ENCODE results near the gene CCDC70. TPM values are rescaled to one million over a fixed set of nuclear protein-coding genes. Genes with fewer than 3 reads are reported as not detected.

Gene CCDC70
- total RNA-seq (ENCODE audit: unreplicated experiment) = not detected
- long read RNA-seq = 0 reads

DNA sequence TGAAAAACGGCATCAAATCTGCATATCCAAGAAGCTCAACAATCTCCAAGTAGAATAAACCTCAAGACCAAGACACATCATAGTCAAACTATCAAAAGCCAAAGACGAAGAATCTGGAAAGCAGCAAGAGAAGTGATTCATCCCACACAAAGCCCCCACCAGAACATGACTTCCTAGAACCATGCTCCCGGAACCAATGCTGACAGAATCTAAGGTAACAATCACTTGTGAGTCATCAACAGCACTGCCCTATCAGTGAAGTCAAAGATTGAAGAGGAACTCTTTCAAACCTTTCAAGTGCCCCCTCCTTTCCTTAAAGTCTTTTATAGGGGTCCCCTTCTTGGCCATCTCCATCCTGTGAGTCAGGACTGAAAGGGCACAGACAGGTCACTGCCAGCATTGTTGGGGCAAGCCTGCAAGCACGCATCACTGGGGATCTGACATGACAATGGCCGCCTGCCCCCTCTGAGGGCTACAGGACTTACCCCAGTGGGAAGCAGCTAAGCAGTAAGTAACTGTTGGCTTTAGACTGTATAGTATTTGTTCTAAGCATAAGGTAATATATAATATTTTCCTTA lies at the start of gene CCDC70:
Gene CCDC70 (plus strand): TSS at position 247 of the 578 bp plus-strand sequence. CDS start 3,443 bp downstream, outside the sequence.
- TF ChIP-seq, protein P1, sequence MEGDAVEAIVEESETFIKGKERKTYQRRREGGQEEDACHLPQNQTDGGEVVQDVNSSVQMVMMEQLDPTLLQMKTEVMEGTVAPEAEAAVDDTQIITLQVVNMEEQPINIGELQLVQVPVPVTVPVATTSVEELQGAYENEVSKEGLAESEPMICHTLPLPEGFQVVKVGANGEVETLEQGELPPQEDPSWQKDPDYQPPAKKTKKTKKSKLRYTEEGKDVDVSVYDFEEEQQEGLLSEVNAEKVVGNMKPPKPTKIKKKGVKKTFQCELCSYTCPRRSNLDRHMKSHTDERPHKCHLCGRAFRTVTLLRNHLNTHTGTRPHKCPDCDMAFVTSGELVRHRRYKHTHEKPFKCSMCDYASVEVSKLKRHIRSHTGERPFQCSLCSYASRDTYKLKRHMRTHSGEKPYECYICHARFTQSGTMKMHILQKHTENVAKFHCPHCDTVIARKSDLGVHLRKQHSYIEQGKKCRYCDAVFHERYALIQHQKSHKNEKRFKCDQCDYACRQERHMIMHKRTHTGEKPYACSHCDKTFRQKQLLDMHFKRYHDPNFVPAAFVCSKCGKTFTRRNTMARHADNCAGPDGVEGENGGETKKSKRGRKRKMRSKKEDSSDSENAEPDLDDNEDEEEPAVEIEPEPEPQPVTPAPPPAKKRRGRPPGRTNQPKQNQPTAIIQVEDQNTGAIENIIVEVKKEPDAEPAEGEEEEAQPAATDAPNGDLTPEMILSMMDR (IDR thresholded peaks at IDR 0.05; ENCODE audit: unreplicated experiment) = no peak
- Mint-ChIP-seq H3K27me3 (ENCODE audit: unreplicated experiment) (peaks cover 4% of the 10 kb centered on the region), H3K36me3 (ENCODE audit: low read depth, unreplicated experiment) (no peaks in the 10 kb centered on the region), H3K4me1 (ENCODE audit: unreplicated experiment) (peaks cover 8% of the 10 kb centered on the region), H3K27ac (ENCODE audit: unreplicated experiment) (no peak within 1 kb of the TSS), H3K9me3 (ENCODE audit: unreplicated experiment) (no peaks in the 10 kb centered on the region), H3K4me3 (ENCODE audit: unreplicated experiment) (no peak within 1 kb of the TSS)
- no peak for DNase-seq (ENCODE audit: low spot score)

DNA sequence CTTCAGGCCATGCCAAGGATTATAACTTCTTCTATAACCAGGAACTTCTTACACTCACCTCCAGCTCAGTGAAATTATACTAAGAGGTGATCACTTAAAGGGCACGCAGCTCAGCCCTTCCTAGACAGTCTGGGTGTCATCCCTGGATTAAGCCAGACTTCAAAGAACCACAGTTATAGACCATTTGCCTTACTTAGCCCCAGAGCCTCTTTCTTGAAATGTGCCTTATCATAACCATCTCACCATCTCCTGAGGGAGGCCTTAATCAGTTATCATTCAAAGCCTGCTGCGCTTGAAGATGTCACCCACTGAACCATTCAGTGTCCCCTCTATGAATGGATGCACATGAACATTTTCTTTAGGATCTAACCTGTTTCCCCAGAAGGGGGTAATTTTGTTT lies 47.7 kb upstream of the CCDC70 start:
- Mint-ChIP-seq H3K27me3 (ENCODE audit: unreplicated experiment) (peaks cover 4% of the 10 kb centered on the region), H3K27ac (ENCODE audit: unreplicated experiment) (no peak overlapping the region), H3K36me3 (ENCODE audit: low read depth, unreplicated experiment) (no peaks in the 10 kb centered on the region), H3K4me3 (ENCODE audit: unreplicated experiment) (no peak overlapping the region), H3K9me3 (ENCODE audit: unreplicated experiment) (no peaks in the 10 kb centered on the region), H3K4me1 (ENCODE audit: unreplicated experiment) (peaks cover 30% of the 10 kb centered on the region)
- TF ChIP-seq, protein P1 (IDR thresholded peaks at IDR 0.05; ENCODE audit: unreplicated experiment) = no peak
- no peak for DNase-seq (ENCODE audit: low spot score)

DNA sequence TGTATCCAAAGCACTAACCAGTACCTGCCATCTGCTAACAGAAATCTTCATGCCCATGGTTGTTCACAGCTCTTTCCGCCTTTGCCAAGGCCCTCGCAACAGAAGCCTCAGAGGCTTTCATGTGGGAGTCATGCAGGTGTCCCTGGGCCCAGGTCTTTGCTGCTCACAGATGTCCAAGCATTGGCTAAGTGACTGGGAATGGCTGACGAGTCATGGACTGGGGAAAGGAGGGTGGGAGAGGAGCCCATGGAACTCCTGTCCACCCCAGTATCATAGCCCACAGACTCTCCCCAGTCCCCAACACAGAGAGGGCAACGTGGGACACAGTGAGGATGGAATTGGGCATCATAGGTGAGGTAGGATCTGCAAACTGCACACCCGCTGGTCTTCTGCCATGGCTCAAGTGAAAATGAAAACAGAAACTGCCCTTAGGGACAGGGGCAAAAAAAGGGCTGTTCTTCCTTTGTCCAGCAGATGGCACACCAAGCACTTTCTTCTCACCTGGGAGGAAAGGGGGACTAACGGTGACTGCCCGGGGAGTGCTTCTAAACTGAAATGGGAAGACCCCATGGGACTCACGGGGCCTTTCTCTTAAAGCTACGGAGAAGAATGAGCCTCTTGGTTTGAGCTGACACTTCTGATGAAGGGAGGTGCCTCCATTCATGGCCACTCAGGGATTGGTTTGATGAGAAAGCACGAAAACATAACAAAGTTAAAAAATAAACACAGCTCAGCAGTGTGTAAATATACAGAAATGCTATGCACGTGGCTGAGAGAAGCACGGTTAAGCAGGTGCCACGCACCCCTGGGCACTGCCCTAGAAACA lies 46.7 kb upstream of the CCDC70 start:
- Mint-ChIP-seq H3K36me3 (ENCODE audit: low read depth, unreplicated experiment) (no peaks in the 10 kb centered on the region), H3K4me1 (ENCODE audit: unreplicated experiment) (peaks cover 30% of the 10 kb centered on the region), H3K9me3 (ENCODE audit: unreplicated experiment) (no peaks in the 10 kb centered on the region), H3K27ac (ENCODE audit: unreplicated experiment) (no peak overlapping the region), H3K4me3 (ENCODE audit: unreplicated experiment) (no peak overlapping the region), H3K27me3 (ENCODE audit: unreplicated experiment) (peaks cover 6% of the 10 kb centered on the region)
- TF ChIP-seq, protein P1 (IDR thresholded peaks at IDR 0.05; ENCODE audit: unreplicated experiment) = peak; percentile 81
- DNase-seq (ENCODE audit: low spot score) = peak; percentile 73

DNA sequence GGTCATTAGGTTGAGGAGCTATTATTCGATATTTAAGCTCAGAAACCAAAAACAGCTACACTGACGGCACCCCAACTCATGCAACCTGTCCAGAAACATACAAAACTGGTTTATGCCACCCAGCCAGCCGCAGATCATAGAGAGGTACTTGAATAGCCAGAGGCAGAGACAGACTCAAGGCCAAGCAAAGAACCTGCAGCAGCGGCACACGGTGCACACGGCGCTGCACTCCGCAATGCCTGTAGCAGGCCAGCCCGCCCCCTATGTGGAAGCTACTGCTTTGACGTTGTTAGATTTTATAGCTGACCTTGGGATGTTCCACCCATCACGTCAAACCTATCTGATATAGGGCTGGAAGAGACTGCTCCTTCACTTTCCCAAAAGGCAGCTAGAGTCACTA lies 45.9 kb upstream of the CCDC70 start:
- DNase-seq (ENCODE audit: low spot score) = no peak
- Mint-ChIP-seq H3K36me3 (ENCODE audit: low read depth, unreplicated experiment) (no peaks in the 10 kb centered on the region), H3K9me3 (ENCODE audit: unreplicated experiment) (no peaks in the 10 kb centered on the region), H3K27me3 (ENCODE audit: unreplicated experiment) (peaks cover 6% of the 10 kb centered on the region), H3K27ac (ENCODE audit: unreplicated experiment) (no peak overlapping the region), H3K4me3 (ENCODE audit: unreplicated experiment) (no peak overlapping the region), H3K4me1 (ENCODE audit: unreplicated experiment) (peaks cover 28% of the 10 kb centered on the region)
- TF ChIP-seq, protein P1 (IDR thresholded peaks at IDR 0.05; ENCODE audit: unreplicated experiment) = no peak
